BJ (cell line): Measurements from ENCODE around the gene GALNT17. TPM values are rescaled to one million over a fixed set of nuclear protein-coding genes. Genes with fewer than 3 reads are reported as not detected.

Experiments
- CTCF ChIA-PET: fragments of 350-600 bp; formaldehyde crosslinking; extraction: SDS; loops from one replicate; lab custom pipeline; 2021; ENCODE audit warnings: antibody characterized with exemption, inconsistent platforms; lab: Yijun Ruan, JAX
- POLR2A ChIA-PET: fragments of 300-600 bp; sonication (Branson Sonifier 250); formaldehyde crosslinking; extraction: SDS; loops from one replicate; lab custom pipeline; 2021; ENCODE audit warnings: antibody characterized with exemption; lab: Charles Lee
- DNase-seq: peaks from one replicate; pipeline ENCODE4 v3.0.0-alpha.2; 2011; ENCODE audit warnings: low read depth
- H3K27me3 ChIP-seq: 2 replicates; pipeline ENCODE4 v1.6.0; 2011; ENCODE audit warnings: low read length; ENCODE audit not compliant: control insufficient read depth, insufficient read depth
- H3K36me3 ChIP-seq: 2 replicates; pipeline ENCODE4 v1.5.1; 2011; ENCODE audit warnings: low read length; ENCODE audit not compliant: control insufficient read depth, insufficient read depth
- H3K4me3 ChIP-seq: 2 replicates; pipeline ENCODE4 v1.5.1; 2011; ENCODE audit warnings: low read depth, mild to moderate bottlenecking, control low read depth, low read length
- polyA plus RNA-seq: library from polyadenylated mRNA; depleted of rRNA; stranded (reverse); fragments of >200 nt; gene quantifications from 2 replicates; pipeline ENCODE4 v1.2.3, GENCODE V29; 2011
- TF ChIP-seq, protein P1 (sequence below): IDR thresholded peaks from 2 replicates; pipeline ENCODE4 v1.5.1; 2011; ENCODE audit warnings: low read depth, mild to moderate bottlenecking, control low read depth, inconsistent platforms, low read length, moderate library complexity; ENCODE audit not compliant: insufficient read depth

GALNT17 gene
- polyA plus RNA-seq, 1 experiment, result not detected

- DNase-seq, result no peak
- no peak overlapping the region for H3K4me3 ChIP-seq
- TF ChIP-seq, protein P1, sequence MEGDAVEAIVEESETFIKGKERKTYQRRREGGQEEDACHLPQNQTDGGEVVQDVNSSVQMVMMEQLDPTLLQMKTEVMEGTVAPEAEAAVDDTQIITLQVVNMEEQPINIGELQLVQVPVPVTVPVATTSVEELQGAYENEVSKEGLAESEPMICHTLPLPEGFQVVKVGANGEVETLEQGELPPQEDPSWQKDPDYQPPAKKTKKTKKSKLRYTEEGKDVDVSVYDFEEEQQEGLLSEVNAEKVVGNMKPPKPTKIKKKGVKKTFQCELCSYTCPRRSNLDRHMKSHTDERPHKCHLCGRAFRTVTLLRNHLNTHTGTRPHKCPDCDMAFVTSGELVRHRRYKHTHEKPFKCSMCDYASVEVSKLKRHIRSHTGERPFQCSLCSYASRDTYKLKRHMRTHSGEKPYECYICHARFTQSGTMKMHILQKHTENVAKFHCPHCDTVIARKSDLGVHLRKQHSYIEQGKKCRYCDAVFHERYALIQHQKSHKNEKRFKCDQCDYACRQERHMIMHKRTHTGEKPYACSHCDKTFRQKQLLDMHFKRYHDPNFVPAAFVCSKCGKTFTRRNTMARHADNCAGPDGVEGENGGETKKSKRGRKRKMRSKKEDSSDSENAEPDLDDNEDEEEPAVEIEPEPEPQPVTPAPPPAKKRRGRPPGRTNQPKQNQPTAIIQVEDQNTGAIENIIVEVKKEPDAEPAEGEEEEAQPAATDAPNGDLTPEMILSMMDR, result no peak
- CTCF ChIA-PET, result no interaction called here
- H3K36me3 ChIP-seq, result no peaks in the 10 kb centered on the region
- no peaks in the 10 kb centered on the region for H3K27me3 ChIP-seq
- POLR2A ChIA-PET, result no interaction called here
These were observed 256.2 kb downstream of the GALNT17 start for GRCh38 chr7:71388181-71388580.

DNA sequence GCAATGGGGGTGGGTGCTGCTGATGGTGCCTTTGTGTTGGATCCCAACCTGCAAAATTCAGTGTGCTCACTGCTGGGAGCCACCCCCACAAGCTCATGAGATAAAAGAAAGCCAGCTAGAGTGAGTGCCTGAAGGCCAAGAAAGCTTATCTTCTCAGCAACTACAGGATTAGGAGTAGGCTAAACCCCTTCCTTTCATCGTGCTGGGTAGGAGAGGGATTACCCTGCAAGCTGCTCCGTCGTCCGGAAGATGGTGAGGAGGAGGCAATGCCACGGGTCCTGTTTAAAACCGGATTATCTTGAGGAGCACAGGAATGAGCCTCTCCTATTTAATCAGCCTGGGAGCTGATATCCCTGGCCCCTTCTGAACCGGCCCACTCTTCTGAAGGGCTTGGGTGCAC is 258.0 kb downstream of the GALNT17 start:
- POLR2A ChIA-PET, result no interaction called here
- CTCF ChIA-PET, result no interaction called here
- Histone ChIP-seq H3K36me3 (no peaks in the 10 kb centered on the region), H3K4me3 (no peak overlapping the region), H3K27me3 (no peaks in the 10 kb centered on the region)
- TF ChIP-seq, protein P1, result no peak
- no peak for DNase-seq

- Histone ChIP-seq H3K27me3 (no peaks in the 10 kb centered on the region), H3K4me3 (no peak overlapping the region), H3K36me3 (no peaks in the 10 kb centered on the region)
- ChIA-PET POLR2A (no interaction called here), CTCF (no interaction called here)
- TF ChIP-seq, protein P1, result no peak
- DNase-seq, result no peak
These were observed 261.7 kb downstream of the GALNT17 start for GRCh38 chr7:71393661-71394060.

DNA sequence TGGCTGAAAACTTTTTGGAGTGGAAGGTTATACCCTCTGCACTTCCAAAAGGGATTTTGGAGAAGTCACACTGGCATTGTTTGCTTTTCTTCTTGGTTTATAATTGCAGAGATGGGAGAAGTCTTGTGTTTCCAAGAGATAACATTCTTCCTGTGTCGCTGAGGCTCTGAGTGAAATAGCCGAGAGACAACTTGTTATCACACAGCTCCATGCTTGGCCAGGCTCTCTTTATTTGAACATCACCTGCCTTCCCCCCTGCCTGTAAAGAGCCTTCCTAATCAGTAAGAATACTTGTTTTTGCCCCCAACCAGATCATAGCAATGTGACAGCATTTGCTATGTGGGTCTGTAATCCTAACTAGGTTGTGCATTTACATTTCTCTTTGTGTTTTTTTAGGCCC is 270.7 kb downstream of the GALNT17 start:
- TF ChIP-seq, protein P1, result no peak
- no peak overlapping the region for H3K4me3 ChIP-seq
- DNase-seq, result no peak
- POLR2A ChIA-PET, result no interaction called here
- H3K27me3 ChIP-seq, result no peaks in the 10 kb centered on the region
- CTCF ChIA-PET, result no interaction called here
- H3K36me3 ChIP-seq, result no peaks in the 10 kb centered on the region

DNA sequence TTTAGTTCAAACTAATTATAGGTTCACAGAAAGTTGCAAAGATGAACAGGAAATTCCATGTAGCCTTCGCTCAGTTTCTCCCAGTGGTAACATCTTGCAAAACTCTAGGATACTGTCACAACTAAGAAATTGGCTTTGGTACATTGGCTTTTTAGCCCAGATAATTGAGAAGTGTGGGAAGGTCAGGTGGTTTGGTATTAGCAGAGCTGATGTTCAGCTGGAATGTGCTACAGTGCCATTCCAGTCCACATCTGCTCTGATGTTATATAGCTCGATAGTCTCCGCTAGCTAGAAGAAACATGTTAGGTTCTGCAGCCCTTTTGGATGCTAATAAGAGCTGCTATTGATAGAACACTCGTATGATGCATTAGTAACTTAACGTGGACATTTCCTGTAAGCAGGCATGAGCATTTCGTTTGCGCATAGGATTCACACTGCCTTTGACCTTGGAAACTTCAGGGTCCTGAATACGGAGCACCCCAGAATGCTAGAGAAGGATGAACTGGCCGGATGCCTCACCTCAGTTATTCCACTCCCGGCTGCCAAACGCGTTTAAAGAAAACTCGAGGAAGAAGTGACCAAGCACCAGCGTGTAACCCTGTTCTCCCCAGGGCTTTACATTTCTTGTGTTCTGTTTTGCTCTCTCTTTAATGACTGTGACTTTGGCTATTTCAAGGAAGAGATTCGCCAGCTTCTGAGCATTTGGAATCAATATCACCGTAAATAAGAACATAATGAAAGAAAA is 271.4 kb downstream of the GALNT17 start:
- no peak for DNase-seq
- ChIA-PET POLR2A (no interaction called here), CTCF (no interaction called here)
- Histone ChIP-seq H3K4me3 (no peak overlapping the region), H3K27me3 (no peaks in the 10 kb centered on the region), H3K36me3 (no peaks in the 10 kb centered on the region)
- TF ChIP-seq, protein P1, result no peak
